ENCODE results near the gene ADM2. TPM values are rescaled to one million over a fixed set of nuclear protein-coding genes. Genes with fewer than 3 reads are reported as not detected.

ADM2 gene
- total RNA-seq, 1 experiment from 2014 or later: 4.2 TPM

DNA sequence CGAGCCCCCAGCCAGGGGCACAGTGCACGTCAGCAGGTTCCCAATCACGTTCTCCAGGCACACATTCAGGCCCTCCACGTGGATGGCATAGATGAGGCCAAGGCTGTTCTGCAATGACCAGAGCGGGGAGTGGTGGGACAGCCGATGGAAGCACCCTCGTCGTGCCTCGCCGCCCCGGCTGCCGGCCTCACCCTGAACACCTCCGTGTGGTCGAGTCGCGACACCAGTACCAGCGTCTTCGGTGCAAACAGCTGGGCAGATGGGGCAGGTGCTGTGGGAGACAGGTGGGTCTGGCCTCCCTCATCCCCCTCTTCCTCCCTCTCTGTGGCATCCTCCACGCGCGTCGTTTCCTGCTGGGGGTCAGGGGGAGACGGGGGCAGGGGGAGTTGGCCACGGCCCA, 14.0 kb upstream of the ADM2 start:
- no peak for DNase-seq (ENCODE audit: low spot score)

DNA sequence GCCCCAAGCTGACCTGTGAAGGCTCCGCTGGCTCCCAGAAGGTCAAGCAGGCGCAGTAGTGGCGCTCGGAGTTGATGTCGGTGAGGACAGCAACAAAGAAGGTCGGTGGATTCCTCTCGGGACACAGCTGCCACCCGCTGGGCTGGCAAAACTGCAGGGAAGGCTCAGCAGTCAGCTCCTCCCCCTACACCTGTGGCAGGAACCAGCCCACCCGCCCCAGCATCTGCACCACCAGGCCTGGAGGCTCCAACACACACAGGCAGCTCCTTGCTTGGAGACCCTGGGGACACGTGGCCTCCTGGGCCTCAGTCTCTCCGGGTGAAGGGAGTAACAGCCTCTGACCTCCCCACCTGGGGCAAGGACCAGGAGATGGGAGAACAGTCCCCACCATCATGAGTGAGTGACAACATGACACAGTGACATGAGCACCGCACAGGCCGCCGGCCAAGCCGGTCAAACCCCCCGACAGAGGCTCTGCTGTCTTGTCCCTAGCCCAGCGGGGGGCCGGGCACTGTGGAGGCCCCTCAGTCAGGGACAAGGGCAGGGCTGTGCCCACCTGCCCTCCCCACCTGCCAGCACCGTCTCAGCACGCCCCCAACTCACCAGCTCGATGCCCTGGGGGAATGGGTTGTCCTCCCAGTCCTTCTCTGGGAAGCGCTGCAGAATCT, 13.4 kb upstream of the ADM2 start:
- no peak for DNase-seq (ENCODE audit: low spot score)

DNA sequence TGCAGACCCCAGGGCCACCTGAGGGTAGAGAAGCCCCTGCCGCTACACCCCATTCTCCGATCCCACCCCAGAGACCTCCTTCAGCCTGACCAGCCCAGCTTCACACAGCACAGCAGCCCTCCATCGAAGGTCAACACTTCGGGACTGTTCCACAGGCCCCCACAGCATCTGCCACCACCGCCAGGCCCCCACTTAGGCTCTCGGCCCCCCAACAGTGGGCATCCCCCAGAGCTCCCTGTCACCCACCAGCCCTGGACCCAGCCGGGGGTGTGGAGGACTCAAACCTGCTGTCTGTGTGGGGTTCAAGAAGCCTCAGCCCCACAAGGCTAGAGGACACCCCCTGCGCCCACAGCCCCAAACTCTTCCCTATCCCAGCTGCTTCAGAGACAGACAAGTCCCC, 12.7 kb upstream of the ADM2 start:
- DNase-seq (ENCODE audit: low spot score): no peak

DNA sequence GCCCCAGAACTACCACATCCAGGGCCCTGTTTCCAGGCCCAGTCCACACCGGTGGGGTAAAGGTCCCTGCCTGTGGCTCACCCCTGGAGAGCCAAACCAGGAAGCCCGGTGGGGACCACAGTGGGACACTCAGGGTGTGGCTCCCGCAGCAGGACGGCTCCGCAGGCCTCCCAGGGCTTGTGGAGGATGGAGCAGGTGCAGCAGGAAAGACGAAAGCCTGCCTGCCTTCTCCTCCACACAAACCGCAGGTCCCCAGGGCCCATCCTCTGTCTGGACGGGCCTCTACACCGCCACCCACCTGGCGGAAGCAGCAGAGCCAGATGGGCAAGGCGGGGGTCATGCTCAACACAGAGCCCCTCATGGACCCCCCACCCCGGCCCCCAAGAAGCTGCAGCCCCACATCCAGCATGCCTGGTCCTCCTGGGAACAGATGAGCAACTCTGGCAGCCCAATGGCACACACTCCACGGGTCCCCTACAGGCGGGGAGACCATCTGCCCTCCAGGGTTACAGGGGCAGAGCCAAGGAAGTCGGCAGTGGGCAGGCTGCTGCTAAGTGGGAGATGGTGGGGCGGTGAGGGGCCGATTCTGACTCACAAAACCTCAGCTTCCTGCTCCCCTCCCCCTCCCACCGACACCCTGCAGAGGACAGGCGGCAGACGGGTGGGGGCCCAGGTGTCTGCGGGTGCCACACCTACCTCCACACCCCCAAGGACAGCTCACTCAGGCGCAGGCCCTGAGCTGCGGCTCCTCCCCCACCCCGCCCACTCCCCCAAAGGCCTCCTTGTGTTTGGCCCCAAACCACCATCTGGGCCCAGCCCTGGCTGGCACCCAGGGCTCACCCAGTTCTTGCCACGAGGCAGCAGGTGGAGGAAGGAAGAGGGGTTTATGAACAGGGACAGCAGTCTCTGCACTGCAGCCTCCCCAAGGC, 11.7 kb upstream of the ADM2 start:
- DNase-seq (ENCODE audit: low spot score): peak; percentile 31

DNA sequence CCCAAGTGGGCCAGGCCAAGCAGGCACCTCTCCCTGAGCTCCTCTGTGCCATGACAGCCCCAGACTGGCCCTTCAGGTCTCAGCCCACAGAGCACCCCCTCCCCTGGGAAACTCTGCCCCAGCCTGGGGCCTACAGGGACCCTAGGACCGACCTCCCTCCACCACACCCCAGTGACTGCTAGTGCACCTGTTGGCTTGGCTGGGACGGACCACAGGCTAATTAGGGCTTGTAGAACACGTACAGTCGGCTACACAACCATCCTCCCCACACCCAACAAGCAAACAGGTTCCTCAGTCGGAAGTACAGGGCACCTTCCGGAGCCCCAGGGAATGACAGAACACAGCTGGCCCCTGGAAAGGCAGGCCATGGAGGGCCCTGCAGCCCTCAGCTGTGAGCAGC, 10.9 kb upstream of the ADM2 start:
- no peak for DNase-seq (ENCODE audit: low spot score)

DNA sequence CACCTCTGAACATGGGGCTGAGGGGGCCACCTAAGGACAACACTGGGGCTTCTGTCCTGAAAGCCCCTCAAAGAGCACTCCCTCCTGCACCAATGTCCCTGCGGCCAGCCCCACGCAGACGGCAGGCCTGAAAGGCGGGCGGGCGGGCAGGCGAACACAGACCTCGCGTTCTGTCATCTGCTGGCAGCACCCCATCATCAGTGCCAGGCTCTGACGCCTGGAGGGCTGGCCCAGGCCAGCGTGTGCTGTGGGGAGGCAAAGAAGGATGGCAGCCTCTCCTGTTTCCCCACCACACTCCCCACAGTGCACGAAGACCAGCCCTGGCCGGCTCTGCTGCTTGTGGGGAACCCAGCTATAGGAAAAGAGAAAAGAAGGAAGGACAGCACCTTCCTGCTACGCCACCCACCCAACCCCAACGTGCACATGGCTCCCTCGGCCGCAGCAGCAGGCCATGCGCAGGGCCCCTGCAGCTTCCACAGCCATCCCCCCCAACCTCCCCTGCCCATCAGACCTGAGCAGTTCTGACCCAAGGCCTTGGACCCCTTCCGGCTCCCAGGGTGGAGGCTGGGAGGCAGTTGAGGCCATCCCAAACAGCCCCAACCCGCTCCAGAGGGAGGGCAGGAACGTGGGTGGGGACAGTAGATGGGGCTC, 10.0 kb upstream of the ADM2 start:
- DNase-seq (ENCODE audit: low spot score): no peak

DNA sequence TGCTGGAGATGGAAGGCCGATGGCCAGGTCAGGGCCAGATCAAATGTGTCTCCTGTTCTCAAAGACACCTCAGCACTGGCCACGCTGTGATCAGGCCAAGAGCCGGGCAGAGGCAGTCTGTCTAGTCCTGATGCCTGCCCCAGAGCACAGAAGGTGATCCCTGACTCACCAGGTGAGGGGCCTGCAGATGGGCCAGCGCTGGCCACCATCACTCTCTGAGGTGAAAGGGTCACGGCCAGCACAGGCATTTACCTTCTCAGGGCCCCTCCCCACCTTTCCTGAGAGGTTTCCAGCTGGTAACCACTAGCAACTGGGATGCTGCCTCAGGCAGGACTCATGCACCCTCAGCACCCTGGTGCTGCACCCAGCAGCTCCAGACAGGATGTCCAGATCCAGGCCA, 9.4 kb upstream of the ADM2 start:
- no peak for DNase-seq (ENCODE audit: low spot score)

DNA sequence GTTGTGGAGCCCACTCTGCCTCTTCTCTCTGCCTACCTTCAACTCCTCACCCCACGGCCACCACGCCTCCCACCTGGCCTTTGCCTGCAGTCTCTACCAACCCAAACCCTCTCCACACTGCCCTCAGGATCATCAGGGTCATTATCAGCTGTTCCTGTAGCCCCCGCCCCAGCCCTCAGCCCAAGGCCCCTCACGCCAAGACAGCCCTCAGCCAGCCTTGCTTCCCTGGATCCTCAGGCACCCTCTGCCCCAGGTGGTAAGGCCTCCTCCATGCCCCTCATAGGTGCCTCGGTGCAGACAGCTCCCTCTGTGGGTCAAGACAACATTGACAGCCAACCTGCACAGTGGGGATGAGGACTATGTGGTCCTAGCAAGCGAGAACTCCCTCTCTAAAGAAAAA, 8.3 kb upstream of the ADM2 start:
- DNase-seq (ENCODE audit: low spot score): no peak

DNA sequence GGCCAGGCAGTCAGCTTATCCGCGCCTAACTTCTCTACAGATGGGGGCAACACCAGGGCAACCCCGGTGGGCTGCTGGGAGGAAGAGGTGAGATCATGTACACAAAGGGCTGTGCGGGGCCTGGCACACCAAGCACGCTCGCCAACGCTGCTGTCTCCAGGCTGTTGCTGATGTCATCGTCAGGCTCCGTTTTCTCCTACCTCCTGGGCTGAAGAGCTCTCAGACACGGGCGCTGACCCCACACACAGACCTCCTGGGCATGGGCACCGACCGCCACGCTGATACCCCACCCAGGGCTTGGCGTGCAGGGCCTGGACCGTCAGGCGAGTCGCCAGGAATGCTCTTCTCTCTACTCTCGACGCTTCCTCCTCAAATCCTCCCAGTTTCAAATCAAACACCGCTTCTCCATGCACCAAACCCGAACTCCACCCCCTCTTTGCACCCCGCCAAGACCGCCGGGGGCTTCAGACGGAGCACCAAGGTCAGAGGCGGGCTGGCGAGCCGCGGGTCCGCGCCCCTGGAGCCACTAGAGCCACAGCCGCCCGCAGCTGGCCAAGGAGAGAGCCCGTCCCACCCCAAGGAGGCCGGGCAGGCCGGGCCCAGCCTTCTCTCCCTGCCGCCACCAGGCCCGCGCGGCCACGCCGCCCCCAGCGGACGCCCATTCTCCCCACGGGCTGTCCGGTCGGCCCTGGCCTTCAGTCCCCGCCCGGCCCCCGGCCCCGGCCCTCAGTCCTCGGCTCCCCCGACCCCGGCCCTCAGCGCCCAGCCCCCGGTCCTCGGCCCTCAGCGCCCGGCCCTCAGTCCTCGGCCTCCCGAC, 7.3 kb upstream of the ADM2 start:
- no peak for DNase-seq (ENCODE audit: low spot score)

DNA sequence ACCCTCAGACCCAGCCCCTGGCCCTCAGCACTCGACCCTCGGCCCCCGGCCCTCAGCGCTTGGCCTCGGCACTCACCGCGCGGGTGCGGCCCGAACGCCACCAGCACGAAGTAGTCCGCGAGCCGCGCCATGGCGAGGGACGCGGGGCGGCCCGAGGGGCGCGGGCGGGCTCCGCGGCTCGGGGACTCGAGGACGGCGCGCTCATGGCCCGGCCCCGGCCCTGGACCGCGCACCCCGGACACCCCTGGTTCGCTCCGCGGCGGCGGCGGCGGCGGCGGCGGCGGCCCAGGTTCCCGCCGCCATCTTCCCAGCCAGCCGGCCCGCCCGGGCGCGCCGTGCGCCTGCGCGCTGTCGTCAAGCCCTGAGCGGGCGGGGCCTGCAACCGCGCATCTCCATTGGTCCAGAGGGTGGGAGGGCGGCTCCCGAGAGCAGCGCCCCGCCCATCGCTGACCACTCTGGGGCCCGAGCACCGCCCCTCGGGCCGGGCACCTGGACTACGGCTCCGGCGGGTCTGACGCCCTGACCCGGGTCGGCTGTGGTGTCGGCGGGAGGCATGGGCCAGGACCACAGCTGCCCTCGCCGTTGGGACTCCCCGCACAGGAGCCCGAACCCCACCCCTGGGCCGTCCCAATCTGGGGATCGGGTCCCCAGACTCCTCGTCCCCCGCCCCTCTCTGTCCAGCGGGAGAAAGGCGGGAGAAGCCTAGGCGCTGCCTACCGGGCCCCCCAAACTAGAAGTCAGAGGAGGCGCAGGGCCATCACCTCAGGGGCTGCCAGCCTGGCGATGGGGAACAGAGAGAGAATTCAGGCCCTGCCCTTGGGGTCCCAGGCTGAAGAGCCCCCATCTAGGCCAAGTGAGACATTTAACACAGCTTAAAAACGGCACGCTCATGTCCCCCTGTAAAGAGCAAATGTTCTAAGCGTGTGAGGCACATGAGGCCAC, 6.4 kb upstream of the ADM2 start, which contains the start of gene SBF1:
Gene SBF1 (minus strand): TSS at position 326 of the 942 bp plus-strand sequence. CDS start 195 bp downstream, at position 131.
- peak; percentile 82 for DNase-seq (ENCODE audit: low spot score)

DNA sequence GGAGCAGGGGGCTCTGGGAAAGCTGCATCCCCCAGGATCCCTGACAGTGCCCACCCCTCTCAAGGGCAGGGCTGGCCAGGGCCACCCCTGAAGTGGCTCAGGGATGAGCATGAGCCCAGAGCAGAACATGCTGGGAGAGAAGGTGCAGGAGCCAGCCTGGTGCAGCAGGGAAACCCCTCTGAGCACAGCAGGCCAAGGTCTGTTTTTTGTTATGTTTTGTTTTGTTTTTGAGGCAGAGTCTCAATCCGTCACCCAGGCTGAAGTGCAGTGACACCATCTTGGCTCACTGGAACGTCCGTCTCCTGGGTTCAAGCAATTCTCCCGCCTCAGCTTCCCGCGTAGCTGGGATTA, 5.7 kb upstream of the ADM2 start:
- DNase-seq (ENCODE audit: low spot score): no peak

DNA sequence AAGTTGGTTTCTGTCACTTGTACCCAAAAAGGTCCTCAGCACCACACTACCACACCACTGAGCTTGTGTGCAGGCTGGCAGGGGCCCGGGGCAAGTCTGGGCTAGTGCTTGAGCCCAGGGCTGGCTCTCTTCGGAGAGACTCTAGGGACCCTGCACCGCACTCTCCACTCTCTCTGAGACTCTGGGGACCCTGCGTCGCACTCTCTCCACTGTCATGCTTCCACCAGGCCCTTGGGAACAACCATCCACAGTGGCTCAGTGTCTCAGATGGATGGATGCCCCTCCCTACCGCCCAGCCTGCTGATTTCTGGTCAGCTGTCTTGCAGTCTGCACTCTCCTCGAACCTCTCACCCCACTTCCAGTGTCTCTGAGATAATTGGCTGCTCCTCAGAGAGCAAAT, 4.5 kb upstream of the ADM2 start:
- DNase-seq (ENCODE audit: low spot score): no peak

DNA sequence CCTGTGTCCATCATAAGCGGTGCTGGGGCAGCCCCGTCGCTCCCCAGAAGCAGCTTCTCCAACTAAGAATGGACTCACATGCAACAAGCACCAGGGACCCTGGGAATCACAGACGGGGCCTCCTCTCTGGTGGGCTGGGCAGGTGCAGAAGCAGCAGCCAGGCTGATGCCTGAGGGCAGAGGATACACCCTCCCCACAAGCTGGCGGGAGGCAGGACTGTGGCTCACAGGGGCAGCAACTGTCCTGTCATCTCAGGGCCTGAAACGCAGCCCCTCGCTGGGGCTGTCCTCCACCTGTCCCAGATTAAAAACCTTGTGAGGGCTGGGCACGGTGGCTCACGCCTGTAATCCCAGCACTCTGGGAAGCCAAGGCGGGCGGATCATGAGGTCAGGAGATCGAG, 3.4 kb upstream of the ADM2 start:
- no peak for DNase-seq (ENCODE audit: low spot score)

DNA sequence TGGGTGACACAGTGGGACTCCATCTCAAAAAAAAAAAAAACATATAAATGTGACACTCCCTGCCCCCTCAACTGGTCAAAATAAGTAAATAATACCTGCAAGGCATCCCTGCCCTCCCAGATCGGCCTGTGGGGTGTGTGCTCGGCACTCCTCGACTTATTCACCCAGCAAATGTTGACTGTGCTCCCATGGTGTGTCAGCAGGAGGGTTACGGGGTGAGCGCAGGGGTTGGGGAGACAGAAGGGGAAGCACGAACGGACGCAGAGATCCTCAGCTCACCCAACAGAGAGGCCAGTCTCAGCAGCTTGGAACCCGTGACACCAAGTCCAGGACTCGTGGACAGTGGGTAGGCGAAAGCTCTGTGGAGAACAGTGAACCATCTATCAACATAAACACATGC, 1.6 kb upstream of the ADM2 start:
- DNase-seq (ENCODE audit: low spot score): no peak

DNA sequence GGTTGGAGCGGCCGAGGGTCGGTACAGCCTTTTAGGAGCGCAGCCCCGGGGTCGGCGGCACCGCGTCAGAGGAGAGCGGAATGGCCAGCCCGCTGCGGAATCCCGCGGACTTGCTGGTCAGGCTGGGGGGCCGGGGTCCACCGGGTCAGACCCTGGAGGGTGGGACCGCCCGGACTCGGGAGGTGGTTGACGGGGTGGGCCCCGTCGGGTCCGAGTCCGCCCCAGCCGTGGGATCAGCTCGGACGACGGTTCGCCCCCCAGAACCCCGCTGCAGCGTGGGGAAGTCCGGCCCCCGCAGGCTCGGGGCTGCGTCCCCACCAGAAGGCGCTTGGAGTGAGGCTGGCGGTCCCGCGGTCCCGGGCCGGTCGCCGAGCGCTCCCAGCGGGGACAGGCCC, 301 bp upstream of the ADM2 start:
- no peak for DNase-seq (ENCODE audit: low spot score)

DNA sequence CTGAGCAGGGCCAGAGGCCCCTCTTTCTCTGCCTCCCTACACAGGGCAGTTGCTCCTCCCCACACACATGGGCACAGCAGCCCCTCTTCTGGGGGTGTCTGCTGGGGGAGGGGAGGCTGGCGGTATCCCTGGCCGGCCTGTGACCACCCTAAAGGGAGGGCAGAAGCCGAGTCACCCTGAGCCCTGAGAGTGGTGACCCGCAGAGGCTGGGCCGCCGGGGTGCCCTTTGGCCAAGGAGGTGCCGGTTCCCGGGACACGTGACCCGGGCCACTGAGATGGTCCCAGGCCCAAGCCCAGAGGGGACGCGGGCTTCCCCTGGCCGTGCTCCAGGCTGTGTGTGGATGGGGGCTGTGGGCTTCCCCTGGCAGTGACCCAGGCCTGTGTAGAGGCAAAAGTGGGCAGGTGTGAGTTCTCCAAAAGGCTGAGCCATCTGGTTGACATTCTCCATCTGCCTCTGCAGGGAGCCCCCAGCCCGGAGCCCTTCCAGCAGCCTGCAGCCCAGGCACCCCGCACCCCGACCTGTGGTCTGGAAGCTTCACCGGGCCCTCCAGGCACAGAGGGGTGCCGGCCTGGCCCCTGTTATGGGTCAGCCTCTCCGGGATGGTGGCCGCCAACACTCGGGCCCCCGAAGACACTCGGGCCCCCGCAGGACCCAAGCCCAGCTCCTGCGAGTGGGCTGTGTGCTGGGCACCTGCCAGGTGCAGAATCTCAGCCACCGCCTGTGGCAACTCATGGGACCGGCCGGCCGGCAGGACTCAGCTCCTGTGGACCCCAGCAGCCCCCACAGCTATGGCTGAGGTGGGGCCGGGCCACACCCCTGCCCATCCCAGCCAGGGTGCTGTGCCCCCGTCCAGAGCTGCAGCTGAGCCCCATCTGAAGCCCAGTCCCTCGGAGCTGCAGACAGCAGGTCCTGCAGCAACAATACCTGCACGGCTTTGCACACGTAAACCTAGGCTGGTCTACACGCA, 1.0 kb downstream of the ADM2 start:
- DNase-seq (ENCODE audit: low spot score): no peak

DNA sequence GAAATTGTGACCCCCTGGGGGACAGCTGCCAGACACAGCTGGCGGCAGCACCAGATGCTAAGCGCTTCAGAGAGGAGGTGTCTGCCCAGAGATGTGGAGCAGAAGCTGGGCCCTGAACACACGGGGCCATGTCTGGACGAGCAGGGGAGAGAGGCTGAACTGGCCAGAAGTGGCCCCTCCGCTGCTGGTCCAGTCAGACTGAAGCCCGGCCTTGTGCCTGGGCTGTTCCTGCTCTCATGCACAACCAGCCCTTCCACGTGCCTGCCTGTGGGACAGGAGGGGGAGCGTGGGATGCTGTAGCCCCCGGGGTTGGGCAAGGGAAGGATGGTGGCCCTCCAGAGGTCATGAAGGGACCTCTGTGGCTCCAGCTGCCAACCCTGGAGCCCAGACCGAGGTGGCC, 1.8 kb downstream of the ADM2 start:
- no peak for DNase-seq (ENCODE audit: low spot score)

DNA sequence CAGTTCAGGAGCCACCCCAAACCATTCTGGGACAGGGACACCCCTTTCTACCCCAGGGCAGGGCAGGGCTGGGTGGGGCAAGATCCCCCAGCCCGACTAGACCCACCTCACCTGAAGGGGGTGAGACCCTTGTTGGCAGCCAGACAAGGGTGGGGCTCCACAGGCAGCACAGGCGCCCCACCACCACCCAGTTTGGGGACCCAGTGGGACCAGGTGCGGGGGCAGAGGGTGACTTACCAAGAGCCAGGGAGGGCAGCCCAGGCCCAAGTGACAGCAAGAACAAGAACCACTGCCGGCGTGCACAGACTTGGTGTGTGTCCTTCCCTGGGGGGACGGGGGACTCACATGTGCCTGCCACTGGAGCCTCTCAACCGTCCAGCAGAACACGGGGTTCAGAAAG, 2.2 kb downstream of the ADM2 start:
- DNase-seq (ENCODE audit: low spot score): no peak

All from HT-29 (cell line).